H1 (cell line): ENCODE measurements around the gene SLC32A1.

Experiments
- CBX5 ChIP-seq: fragments of 300-800, 300-1000 bp; sonication (generic); IDR thresholded peaks from 2 replicates; pipeline ENCODE4 v1.7.1; 2016; ENCODE audit warnings: antibody characterized with exemption, low read length, low read depth
- CREB1 ChIP-seq: IDR thresholded peaks from 2 replicates; pipeline ENCODE4 v1.6.1; 2012; ENCODE audit warnings: inconsistent platforms
- CTBP2 ChIP-seq: IDR thresholded peaks from 2 replicates; pipeline ENCODE4 v1.7.0; 2011; ENCODE audit warnings: borderline replicate concordance, mild to moderate bottlenecking, moderate library complexity, mixed read lengths, low read length; ENCODE audit not compliant: insufficient read depth, insufficient read length
- JUND ChIP-seq: IDR thresholded peaks from 2 replicates; pipeline ENCODE4 v1.6.1; 2011; ENCODE audit warnings: mild to moderate bottlenecking, improper control_type of control experiment, low read length
- KDM4A ChIP-seq: IDR thresholded peaks from one replicate; pipeline ENCODE4 v1.7.1; 2012; ENCODE audit warnings: low read depth, mild to moderate bottlenecking, moderate library complexity, low read length, inconsistent platforms; ENCODE audit not compliant: severe bottlenecking
- KDM5A ChIP-seq: fragments of 200-600 bp; IDR thresholded peaks from 2 replicates; pipeline ENCODE4 v1.7.1; 2012; ENCODE audit warnings: mild to moderate bottlenecking, low read length, inconsistent platforms, mixed read lengths
- POLR2A ChIP-seq, 2 experiments: IDR thresholded peaks; 1 replicate in 1 of 2; 2 replicates in 1 of 2; pipeline ENCODE4 v1.6.1; 2011; ENCODE audit warnings: low read depth in 2 of 2, low read length in 2 of 2, mild to moderate bottlenecking in 2 of 2; ENCODE audit errors: control extremely low read depth in 1 of 2
- RAD21 ChIP-seq, 2 experiments: IDR thresholded peaks in 1 of 2; conservative IDR thresholded peaks in 1 of 2; 2 replicates each; pipeline ENCODE4 v1.6.1; 2011; ENCODE audit warnings: low read depth in 2 of 2, low read length in 2 of 2, improper control_type of control experiment in 1 of 2, inconsistent platforms in 1 of 2, mild to moderate bottlenecking in 1 of 2, moderate library complexity in 1 of 2
- SIN3A ChIP-seq, 2 experiments: IDR thresholded peaks in 1 of 2; conservative IDR thresholded peaks in 1 of 2; 2 replicates each; pipeline ENCODE4 v1.6.1; 2011 to 2012; ENCODE audit warnings: low read length in 2 of 2, improper control_type of control experiment in 1 of 2, low read depth in 1 of 2, mild to moderate bottlenecking in 1 of 2
- ZNF274 ChIP-seq: IDR thresholded peaks from 2 replicates; pipeline ENCODE4 v1.7.0; 2012; ENCODE audit warnings: low read length, borderline replicate concordance; ENCODE audit errors: extremely low read depth
- TF ChIP-seq, protein P1 (sequence below), 3 experiments: IDR thresholded peaks; 1 replicate in 2 of 3; 2 replicates in 1 of 3; pipeline versions ENCODE4 v1.5.1 to v1.6.1; 2011; ENCODE audit warnings: low read length in 3 of 3, mild to moderate bottlenecking in 3 of 3, inconsistent platforms in 2 of 3, low read depth in 1 of 3, moderate library complexity in 1 of 3; ENCODE audit not compliant: insufficient read depth in 1 of 3; ENCODE audit errors: control extremely low read depth in 1 of 3

DNA sequence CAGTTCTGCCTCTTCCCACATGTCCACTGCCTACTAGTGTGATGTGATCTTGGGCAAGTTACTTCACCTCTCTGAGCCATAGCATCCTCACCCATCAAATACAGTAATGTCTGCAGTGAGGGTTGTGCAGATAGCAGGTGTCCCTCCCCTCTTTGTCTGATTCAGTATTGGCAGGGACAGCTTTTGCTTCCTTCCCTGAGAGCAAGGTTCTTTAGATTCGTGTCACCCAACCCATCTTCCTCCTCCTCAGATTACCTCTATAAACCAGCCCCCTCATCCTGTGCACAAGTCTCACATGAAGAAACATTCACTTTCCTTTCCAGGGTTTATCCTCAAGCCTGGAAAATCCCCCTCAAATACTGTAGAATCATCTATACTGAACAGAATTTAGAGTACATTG is 39.3 kb downstream of the SLC32A1 start:
- TF ChIP-seq, protein P1, sequence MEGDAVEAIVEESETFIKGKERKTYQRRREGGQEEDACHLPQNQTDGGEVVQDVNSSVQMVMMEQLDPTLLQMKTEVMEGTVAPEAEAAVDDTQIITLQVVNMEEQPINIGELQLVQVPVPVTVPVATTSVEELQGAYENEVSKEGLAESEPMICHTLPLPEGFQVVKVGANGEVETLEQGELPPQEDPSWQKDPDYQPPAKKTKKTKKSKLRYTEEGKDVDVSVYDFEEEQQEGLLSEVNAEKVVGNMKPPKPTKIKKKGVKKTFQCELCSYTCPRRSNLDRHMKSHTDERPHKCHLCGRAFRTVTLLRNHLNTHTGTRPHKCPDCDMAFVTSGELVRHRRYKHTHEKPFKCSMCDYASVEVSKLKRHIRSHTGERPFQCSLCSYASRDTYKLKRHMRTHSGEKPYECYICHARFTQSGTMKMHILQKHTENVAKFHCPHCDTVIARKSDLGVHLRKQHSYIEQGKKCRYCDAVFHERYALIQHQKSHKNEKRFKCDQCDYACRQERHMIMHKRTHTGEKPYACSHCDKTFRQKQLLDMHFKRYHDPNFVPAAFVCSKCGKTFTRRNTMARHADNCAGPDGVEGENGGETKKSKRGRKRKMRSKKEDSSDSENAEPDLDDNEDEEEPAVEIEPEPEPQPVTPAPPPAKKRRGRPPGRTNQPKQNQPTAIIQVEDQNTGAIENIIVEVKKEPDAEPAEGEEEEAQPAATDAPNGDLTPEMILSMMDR (IDR thresholded peaks at IDR 0.05; ENCODE audit: control extremely low read depth in 1 of 3, insufficient read depth in 1 of 3, low read depth in 1 of 3, low read length in 3 of 3): no peak
- no peak for TF ChIP-seq KDM5A
- TF ChIP-seq ZNF274: no peak
- no peak for TF ChIP-seq SIN3A (conservative IDR thresholded peaks at IDR 0.05 in 1 of 2, IDR thresholded peaks at IDR 0.05 in 1 of 2; ENCODE audit: low read depth in 1 of 2, low read length in 2 of 2)
- no peak for TF ChIP-seq POLR2A (IDR thresholded peaks at IDR 0.05; ENCODE audit: control extremely low read depth in 1 of 2, low read depth in 2 of 2, low read length in 2 of 2)
- TF ChIP-seq JUND: no peak
- no peak for TF ChIP-seq CBX5
- TF ChIP-seq CTBP2: no peak
- TF ChIP-seq RAD21 (IDR thresholded peaks at IDR 0.05 in 1 of 2, conservative IDR thresholded peaks at IDR 0.05 in 1 of 2; ENCODE audit: low read depth in 2 of 2, low read length in 2 of 2): no peak
- no peak for TF ChIP-seq CREB1
- TF ChIP-seq KDM4A: no peak
